Stimulated activated CD8-positive, alpha-beta memory T cell treated with anti-CD3 and anti-CD28 coated beads, Interleukin-12 subunit alpha, Interleukin-12 subunit beta, amount 100 ng/mL, for 24 hours (primary cell): Measurements from ENCODE around the gene ADGRA1.
"Not testable (repeated sequence)": the region's sequence is repeated elsewhere in the genome, so short reads cannot be mapped to it uniquely, and the experiment has no call there.

Source experiments
- DNase-seq: peaks from one replicate; pipeline ENCODE4 v3.0.0-alpha.2; 2020; ENCODE audit errors: extremely low read depth

The ADGRA1 gene

GRCh38 chr10:133096616-133097269, 9.0 kb downstream of the ADGRA1 start:
- no peak for DNase-seq

DNA sequence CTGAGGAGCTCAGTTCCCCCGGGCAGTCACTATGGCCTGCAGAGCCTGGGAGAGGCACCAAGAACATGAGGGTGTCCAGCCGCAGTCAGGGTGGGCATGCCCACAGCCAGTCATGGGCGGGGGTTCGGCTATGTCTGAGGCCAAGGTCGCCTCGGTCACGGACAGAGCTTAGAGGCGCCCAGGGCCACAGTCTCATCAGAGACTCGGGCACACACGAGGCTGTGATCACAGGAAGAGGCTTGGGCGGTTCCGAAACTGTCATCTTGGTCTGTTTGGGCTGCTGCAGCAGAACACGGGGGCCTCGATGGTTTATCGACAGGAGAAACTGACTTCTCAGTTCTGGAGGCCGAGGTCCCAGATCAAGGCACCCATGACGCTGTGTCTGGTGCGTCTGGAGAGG, 9.7 kb downstream of the ADGRA1 start:
- DNase-seq: no peak

GRCh38 chr10:133097961-133098360, 10.2 kb downstream of the ADGRA1 start:
- no peak for DNase-seq

GRCh38 chr10:133098426-133099124, 10.9 kb downstream of the ADGRA1 start:
- no peak for DNase-seq

DNA sequence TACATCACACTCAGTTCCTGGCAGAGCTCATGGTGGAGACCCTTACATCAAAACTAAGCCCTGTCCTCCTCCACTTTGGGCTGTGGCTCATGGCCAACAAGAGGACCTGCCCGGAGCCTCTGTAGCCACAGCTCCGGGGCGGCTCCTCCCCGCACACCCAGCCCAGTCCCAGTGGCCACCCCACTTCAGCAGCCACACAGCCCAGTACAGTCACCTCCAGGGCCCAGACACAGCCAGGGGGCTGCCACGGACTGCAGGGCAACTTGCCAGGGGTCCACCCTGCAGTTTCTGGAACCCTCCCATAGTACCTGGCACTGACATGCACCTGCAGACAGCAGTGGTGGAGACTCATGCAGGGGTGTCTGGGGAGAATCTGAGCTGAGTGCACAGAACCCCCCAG, 11.8 kb downstream of the ADGRA1 start:
- DNase-seq: no peak

DNA sequence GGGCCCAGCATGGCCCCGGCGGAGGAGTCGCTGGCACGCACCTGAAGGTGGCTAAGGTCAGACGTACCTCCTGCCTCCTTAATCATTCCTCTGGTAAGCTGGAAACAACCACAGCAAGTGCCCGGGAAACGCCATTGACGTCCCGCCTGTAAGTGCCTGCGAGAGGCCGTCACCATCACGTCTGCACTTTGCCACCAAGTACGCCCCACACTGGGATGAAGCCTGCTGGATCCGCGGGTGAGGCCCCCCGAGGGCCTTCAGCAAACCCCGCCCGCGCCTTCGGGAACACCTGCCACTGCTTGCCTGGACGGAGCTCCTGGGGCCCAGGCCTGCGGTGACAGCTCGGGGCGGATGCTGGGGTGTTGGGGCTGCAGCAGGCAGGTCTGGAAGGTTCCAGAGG, 12.5 kb downstream of the ADGRA1 start:
- no peak for DNase-seq

DNA sequence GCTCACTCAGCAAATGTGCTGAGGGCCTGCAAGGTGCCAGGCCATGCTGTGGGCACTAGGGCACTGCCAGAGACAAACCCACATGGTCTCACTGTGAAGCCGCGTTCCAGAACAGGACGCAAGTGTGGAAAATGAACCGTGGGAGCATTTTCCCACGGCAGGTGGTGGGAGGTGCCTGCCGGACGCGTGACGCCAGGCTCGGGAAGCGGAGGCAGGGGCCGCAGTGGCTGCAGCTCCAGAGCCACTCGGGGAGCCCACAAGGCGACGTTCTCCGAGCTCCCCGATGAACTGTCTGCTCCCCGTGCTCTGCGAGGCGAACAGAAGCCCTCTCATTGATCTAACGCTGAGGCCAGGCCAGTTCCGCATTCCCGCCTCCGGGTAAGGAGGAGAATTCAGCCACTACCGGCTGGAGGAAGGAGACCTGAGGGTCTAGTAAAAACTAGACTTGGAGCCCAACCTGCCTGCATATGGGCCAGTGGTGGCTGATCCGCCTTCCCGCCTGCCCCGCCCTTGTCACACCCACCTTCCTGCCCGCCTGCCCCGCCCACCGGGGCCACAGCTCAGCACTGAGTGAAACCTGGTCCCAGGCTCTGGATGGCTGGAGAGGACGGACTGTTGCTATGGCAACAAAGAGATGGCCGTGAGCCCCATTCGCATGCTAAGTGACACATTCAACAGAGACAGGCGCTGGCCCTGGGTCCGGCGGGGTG, 13.1 kb downstream of the ADGRA1 start:
- DNase-seq: no peak

- no peak for DNase-seq
Measured at GRCh38 chr10:133101416-133101810, 13.7 kb downstream of the ADGRA1 start.

- DNase-seq: no peak
Measured at GRCh38 chr10:133102415-133103095, 14.8 kb downstream of the ADGRA1 start.

GRCh38 chr10:133103311-133103910, 15.7 kb downstream of the ADGRA1 start:
- no peak for DNase-seq

- no peak for DNase-seq
Measured at GRCh38 chr10:133104068-133104962, 16.6 kb downstream of the ADGRA1 start.

- DNase-seq: no peak
Measured at GRCh38 chr10:133104963-133105640, 17.4 kb downstream of the ADGRA1 start.

DNA sequence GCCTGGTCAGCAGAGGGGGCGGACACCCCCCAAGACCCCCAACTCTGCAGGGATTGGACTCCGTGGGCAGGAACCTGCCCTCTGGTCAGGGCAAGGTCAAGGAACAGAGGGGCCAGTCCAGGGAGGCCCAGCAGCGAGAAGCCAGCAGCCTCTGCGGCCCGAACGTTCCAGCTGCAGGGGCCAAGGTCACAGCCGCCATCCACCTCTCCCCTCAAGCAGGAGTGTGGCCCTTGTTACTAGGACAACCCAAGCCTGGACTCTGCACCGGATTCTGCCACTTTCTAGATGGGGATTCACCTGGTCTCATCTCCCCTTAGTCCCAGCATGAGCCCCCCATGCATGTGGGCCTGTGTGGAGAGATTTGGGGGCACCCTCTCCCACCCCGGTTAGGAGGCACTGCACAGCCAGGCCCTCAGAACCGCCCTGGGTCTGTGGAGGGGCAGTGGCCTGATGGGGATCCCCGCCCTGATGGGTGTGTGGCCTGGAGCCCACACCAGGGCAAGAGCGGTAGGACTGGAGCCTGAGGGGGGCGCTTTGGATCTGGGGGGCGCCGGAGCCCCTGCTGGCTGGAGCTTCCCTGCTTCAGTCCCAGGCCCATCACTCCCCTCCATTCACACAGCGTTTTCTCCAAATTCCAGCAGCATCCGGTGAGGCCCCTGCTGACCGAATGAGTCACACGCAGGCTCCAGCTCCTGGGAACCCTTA, 18.1 kb downstream of the ADGRA1 start:
- DNase-seq: no peak

- DNase-seq: no peak
Measured at GRCh38 chr10:133106516-133106915, 18.8 kb downstream of the ADGRA1 start.

GRCh38 chr10:133107442-133107841, 19.7 kb downstream of the ADGRA1 start:
- no peak for DNase-seq

DNA sequence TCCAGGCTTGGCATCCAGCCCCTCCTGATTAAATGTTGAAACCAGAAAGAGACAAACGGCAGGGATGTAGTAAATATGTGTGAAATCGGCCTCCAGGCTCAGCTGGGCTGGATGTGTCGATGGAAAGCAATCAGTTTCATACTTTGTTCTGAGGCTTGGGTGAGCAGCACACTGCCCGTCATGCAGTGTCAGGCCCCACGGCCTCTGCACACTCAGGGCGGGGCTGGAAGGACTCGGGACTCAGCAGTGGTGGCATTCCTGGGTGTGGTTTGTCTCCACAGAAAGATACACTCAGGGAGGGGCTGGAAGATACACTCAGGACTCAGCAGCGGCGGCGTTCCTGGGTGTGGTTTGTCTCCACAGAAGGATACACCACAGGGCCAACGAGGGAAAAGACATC, 22.0 kb downstream of the ADGRA1 start:
- no peak for DNase-seq

GRCh38 chr10:133110133-133110532, 22.4 kb downstream of the ADGRA1 start:
- no peak for DNase-seq

DNA sequence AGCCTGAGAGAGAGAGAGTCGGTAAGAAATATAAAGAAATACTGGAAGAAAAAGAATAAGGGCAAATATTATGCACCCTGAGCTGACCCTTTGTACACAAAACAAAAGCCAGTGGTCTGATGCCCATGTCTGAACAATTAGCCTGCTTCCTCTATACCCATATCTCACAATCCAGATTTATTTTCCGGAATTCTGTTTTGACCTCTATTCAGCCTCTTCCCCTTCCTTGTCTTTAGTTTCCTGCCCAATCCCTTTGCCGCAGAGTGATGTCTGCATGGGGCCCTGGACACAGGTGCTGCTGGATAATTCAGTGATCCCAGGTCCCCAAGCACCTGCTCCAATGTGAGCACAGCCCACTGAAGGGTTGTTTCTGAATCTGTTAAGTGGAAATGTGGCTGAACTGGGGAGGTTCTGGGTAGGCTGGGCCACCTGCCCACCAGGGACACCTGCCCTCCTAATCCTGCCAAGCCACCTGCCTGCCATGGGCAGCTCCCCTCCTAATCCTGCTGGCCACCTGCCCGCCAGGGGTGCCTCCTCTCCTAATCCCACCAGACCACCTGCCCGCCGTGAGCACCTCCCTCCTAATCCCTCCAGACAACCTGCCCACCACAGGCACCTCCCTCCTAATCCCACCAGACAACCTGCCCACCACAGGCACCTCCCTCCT, 23.0 kb downstream of the ADGRA1 start:
- DNase-seq: no peak

- DNase-seq: not testable (repeated sequence)
Measured at GRCh38 chr10:133111640-133112039, 23.9 kb downstream of the ADGRA1 start.
